ENCODE results near the gene EHBP1L1.
A peak's percentile ranks its signal among the peaks of the same experiment; 100 is the strongest.

Gene EHBP1L1

DNA sequence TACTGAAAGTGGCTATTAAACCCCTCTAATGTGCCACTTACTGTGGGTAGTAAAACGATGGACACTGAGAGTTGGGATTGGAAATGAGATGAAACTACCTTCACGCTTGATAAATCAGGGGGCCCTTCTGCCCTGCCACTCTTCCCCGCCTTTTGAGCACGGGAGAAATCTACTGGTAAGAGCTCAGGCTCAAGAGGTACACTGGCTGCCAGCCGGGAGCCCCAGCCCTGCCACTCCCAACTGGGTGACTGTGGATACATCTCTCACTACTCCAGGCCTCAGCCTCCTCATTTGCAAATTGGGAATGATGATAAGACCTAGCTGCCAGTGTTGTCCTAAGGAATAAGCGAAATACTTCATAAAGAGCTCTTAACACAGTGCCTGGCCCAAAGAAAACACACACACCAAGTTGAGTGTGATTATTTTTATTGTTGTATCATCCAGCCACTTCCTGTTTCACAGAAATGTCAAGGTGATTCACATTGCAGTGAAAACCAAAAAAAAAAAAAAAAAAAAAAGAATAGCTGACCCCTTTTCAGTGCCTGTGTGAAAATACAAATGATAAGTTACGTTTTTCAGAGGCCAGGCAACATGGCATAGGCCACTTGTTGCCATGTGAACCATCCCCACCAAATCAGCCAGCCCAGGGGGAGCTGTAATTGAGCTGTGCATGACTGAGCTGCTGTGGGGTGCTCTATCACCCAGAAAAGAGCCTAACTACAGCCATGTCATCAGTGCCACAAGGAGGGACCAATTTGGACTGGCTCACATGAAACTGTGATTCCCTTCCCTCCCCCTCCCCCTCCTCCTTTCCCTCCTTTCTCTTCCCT lies 10.0 kb upstream of the EHBP1L1 start:
- Mint-ChIP-seq H3K9me3 (no peaks in the 10 kb centered on the region), H3K4me3 (peak overlapping the region; percentile 73), H3K27ac (peak overlapping the region; percentile 92), H3K36me3 (no peaks in the 10 kb centered on the region), H3K4me1 (peaks cover 58% of the 10 kb centered on the region), H3K27me3 (no peaks in the 10 kb centered on the region)

DNA sequence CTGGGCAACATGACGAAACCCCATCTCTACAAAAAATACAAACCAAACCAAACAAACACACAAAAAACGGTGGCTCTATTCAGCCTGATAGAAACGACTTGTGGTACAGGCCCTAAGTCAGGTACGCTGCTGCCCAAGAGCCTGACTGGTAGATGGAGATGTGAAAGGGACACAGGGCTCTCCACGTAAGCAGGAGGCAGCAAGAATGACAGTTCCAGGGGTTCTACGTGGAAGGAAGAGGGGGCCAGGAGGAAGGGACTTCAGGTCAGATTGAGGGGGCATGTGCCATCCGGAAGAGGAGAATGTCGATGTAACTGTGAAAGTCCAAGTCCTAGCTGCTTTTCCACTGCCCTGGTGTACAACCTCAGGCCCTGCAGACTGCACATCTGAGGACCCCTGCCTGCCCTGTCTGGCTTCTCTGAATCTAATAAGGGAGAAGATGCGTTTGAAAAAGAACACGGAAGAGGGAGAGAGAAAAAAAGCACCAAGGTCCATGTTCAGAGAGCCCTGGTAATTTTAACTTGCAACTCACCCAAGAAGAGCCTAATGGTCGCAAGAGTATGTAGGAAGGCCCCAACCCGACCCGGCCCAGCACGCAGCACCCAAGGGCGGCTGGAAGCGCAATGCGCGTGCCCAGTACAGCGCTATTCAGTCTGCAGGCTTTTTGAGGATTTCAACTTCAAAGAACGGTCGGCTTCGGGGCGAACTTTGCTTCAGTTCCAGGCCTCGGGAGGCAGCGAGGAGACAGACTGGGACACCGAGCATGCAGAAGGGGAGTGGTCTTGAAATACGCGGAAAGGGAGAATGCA lies 6.5 kb upstream of the EHBP1L1 start:
- H3K4me1 Mint-ChIP-seq: peaks cover 58% of the 10 kb centered on the region
- H3K4me3 Mint-ChIP-seq: peak overlapping the region; percentile 99
- H3K27ac Mint-ChIP-seq: peak overlapping the region; percentile 99
- peaks cover 5% of the 10 kb centered on the region for H3K36me3 Mint-ChIP-seq
- no peaks in the 10 kb centered on the region for H3K9me3 Mint-ChIP-seq
- H3K27me3 Mint-ChIP-seq: no peaks in the 10 kb centered on the region

- peaks cover 5% of the 10 kb centered on the region for H3K36me3 Mint-ChIP-seq
- H3K9me3 Mint-ChIP-seq: no peaks in the 10 kb centered on the region
- peak within 1 kb of the TSS; percentile 99 for H3K27ac Mint-ChIP-seq
- no peaks in the 10 kb centered on the region for H3K27me3 Mint-ChIP-seq
- peaks cover 59% of the 10 kb centered on the region for H3K4me1 Mint-ChIP-seq
- H3K4me3 Mint-ChIP-seq: peak within 1 kb of the TSS; percentile 99
These were observed 5.6 kb upstream of the EHBP1L1 start, which contains the start of gene ZNRD2 for GRCh38 chr11:65569973-65570918. ZNRD2 (plus strand) TSS chr11:65570477; CDS start chr11:65570492, 15 bp downstream.

- peaks cover 5% of the 10 kb centered on the region for H3K36me3 Mint-ChIP-seq
- H3K27ac Mint-ChIP-seq: peak overlapping the region; percentile 93
- H3K4me1 Mint-ChIP-seq: peaks cover 52% of the 10 kb centered on the region
- H3K4me3 Mint-ChIP-seq: peak overlapping the region; percentile 99
- no peaks in the 10 kb centered on the region for H3K27me3 Mint-ChIP-seq
- H3K9me3 Mint-ChIP-seq: no peaks in the 10 kb centered on the region
These were observed 4.4 kb upstream of the EHBP1L1 start for GRCh38 chr11:65571420-65571819.

DNA sequence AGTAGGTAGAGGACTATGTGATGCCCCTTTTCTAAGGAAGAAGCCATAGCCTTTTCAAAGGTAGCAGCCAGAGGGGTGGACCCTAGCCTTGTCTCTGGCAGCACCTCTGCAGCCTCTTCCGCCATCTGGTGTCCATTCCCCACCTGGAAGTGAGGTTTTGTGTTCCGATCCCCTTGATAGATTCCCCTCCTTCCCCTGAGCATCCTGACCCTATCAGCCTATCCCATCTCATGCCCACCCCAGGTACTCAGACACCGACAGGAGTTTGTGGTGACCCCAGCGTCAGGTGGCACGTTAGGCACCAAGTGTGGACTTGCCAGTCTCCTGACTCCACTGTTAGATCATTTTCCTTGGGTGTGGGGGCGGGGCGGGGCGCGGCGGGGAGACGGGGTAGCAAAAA lies 3.9 kb upstream of the EHBP1L1 start:
- peaks cover 5% of the 10 kb centered on the region for H3K36me3 Mint-ChIP-seq
- H3K4me3 Mint-ChIP-seq: peak overlapping the region; percentile 99
- no peaks in the 10 kb centered on the region for H3K9me3 Mint-ChIP-seq
- H3K4me1 Mint-ChIP-seq: peaks cover 51% of the 10 kb centered on the region
- no peaks in the 10 kb centered on the region for H3K27me3 Mint-ChIP-seq
- peak overlapping the region; percentile 93 for H3K27ac Mint-ChIP-seq

DNA sequence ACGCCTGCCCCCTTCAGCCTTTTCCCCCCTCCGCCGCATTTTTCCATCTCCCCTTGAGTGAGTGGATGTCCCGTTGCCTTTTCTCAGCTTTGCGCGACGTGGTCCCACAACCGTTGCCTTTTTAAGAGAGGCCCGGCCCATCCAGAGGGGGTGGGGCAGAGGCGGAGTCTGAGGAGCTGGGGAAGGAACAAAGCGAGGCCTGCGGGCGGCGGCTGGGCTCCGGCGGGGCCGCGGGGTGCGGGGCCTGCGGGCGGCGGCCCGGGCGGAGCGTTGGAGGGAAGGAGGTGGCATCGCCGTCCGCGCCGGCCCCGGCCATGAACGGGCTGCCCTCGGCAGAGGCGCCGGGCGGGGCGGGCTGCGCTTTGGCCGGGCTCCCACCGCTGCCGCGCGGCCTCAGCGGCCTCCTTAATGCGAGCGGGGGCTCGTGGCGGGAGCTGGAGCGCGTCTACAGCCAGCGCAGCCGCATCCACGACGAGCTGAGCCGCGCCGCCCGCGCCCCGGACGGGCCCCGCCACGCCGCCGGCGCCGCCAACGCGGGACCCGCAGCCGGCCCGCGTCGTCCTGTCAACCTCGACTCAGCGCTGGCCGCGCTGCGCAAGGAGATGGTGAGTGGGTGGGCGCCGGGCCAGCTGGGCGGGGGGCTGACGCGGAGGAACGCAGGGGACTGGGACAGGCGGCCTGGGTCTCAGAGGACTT lies 3.3 kb upstream of the EHBP1L1 start, which contains the start of gene FAM89B:
Gene FAM89B, plus strand, starts transcription at position 183 of the 696 bp plus-strand sequence. Its CDS starts 132 bp downstream, at position 315.
- Mint-ChIP-seq H3K27ac (peak within 1 kb of the TSS; percentile 93), H3K36me3 (peaks cover 5% of the 10 kb centered on the region), H3K9me3 (no peaks in the 10 kb centered on the region), H3K4me3 (peak within 1 kb of the TSS; percentile 99), H3K4me1 (peaks cover 49% of the 10 kb centered on the region), H3K27me3 (no peaks in the 10 kb centered on the region)

DNA sequence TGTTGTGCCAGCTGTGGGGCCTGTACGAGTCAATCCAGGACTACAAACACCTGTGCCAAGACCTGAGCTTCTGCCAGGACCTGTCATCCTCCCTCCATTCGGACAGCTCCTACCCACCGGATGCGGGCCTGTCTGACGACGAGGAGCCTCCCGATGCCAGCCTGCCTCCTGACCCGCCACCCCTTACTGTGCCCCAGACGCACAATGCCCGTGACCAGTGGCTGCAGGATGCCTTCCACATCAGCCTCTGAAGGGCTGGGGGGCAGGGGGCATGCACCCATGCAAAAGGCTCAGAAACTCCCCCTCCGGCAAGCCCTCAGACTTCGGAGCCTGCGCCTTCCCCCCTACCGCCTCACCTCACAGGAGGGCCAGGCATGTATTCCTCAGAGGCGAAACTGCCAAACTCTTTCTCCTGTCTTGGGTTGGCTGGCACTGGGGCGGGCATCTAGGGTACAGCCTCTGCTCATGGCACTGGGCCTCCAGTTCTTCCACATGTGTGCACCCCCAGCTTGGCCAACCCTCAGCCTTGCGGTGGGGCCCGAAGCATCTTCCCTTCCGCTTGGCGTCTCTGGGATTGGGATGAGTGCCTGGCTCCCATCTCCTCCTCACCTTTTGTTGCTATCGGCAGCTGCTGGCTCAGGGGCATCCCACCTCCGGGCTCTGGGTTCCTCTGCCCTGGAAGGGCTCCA lies 2.3 kb upstream of the EHBP1L1 start:
- peaks cover 5% of the 10 kb centered on the region for H3K36me3 Mint-ChIP-seq
- H3K27me3 Mint-ChIP-seq: no peaks in the 10 kb centered on the region
- peaks cover 51% of the 10 kb centered on the region for H3K4me1 Mint-ChIP-seq
- H3K4me3 Mint-ChIP-seq: peak overlapping the region; percentile 85
- H3K9me3 Mint-ChIP-seq: no peaks in the 10 kb centered on the region
- peak overlapping the region; percentile 86 for H3K27ac Mint-ChIP-seq

DNA sequence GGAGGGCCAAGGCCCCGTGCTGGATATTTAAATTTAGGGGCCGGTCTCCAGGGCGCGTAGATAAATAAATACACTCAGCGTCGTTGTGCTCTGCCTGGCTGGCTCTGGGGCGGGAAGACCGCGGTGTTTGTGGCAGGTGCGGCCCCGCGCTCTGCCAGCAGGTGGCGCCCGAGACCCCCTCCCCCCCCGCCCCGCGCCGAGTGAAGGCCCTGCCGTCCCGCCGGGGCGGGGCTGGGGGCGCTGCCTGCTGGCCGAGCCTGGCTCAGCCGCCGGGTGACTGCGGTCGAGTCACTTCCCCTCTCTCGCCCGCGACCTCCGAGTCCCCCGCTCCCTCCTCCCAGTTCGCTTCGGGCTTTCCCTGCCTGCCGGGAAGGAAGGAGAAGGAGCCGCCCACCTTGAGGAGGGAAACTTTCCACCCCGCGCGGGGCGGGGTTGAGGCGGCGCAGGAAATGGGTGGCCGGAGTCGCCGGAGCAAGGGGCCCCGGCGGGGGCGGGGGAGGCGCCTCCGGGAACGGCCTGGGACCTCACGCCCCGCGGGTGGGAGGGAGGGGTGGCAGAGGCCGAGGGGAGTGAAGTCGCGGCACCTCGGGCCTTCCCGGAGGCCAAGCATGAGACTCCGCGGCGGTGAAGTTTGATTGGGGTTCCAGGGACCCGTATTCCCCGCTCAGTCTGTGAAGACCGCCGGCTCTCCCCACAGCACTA lies 1.6 kb upstream of the EHBP1L1 start:
- Mint-ChIP-seq H3K27ac (peak overlapping the region; percentile 86), H3K4me3 (peak overlapping the region; percentile 90), H3K4me1 (peaks cover 49% of the 10 kb centered on the region), H3K9me3 (no peaks in the 10 kb centered on the region), H3K36me3 (peaks cover 5% of the 10 kb centered on the region), H3K27me3 (no peaks in the 10 kb centered on the region)

GRCh38 chr11:65574811-65575567 lies 864 bp upstream of the EHBP1L1 start:
- Mint-ChIP-seq H3K27me3 (no peaks in the 10 kb centered on the region), H3K36me3 (peaks cover 5% of the 10 kb centered on the region), H3K4me1 (peaks cover 49% of the 10 kb centered on the region), H3K27ac (peak overlapping the region; percentile 71), H3K4me3 (peak overlapping the region; percentile 90), H3K9me3 (no peaks in the 10 kb centered on the region)

DNA sequence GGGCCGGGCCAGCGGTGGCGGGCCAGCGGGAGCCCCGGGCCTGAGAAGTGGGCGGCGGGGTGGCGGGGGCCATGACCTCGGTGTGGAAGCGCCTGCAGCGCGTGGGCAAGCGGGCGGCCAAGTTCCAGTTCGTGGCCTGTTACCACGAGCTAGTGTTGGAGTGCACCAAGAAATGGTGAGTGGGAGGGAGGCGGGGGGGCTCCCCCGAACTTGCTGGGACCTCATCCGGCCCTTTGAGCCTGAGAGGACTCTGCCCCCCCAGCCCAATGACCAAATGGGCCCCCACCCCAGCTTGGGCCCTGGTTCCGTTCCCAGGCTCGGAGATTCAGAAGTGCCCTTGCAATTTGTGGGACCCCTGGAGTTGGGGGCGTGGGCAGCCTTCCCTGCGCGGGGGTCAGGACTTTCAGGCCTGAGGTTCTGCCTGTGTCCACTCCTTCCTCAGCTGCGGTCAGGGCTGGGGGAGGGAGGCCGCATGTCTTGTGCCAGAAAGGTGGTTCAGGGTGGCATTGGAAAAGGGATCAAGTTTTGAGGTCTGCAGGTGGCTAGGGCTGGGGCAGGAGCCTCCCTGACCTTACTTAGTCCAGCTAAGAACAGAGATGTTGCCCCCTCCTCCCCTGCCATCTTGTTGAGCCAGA lies 496 bp downstream of the EHBP1L1 start:
- Mint-ChIP-seq H3K36me3 (peaks cover 3% of the 10 kb centered on the region), H3K9me3 (no peaks in the 10 kb centered on the region), H3K4me1 (peaks cover 46% of the 10 kb centered on the region), H3K27me3 (no peaks in the 10 kb centered on the region), H3K27ac (peak overlapping the region; percentile 62), H3K4me3 (peak overlapping the region; percentile 80)

DNA sequence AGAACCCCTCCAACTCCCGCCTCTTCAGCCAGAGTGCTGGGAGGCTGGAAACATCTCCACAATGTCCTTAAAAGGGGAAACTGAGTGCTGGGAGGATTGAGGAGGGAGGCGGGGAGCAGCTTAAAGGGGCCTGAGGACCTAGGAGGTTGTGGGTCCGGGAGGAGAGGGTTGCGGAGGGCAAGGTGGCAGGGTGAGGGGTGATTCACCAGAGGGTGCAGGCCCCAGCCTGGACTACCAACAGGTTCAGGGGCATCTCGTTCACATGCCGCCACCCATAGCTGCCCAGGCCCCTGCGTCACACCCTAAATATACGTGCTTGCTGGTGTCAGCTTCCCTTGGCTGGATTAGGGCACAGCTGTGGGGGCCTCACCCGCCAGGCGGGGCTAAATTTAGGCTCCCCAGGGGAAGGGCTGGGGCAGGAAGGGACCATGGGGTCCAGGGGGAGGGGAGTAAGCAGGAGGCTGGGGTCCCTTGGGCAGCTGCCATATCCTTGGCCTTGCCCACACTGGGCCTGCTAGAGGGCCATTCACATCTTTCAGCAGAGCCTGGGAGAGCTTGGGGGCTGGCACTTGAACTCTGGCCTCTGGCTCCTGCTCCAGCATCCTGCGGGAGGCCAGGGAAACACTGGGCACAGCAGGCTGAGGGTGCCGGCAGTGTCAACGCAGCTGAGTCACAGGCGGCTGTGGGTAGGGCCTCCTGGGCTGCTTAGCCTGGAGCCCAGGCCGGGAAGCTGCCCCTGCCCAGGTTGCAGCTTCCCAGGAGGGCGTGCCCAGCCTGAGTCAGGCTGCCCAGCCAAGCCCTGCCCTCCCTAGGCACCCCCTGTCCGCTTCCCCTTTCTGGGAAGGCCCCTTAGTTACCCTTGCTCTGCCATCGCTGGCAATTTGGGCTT lies 1.3 kb downstream of the EHBP1L1 start:
- Mint-ChIP-seq H3K9me3 (no peaks in the 10 kb centered on the region), H3K4me3 (peak overlapping the region; percentile 80), H3K27me3 (no peaks in the 10 kb centered on the region), H3K36me3 (no peaks in the 10 kb centered on the region), H3K4me1 (peaks cover 38% of the 10 kb centered on the region), H3K27ac (peak overlapping the region; percentile 62)

- Mint-ChIP-seq H3K36me3 (no peaks in the 10 kb centered on the region), H3K27ac (peak overlapping the region; percentile 66), H3K27me3 (no peaks in the 10 kb centered on the region), H3K9me3 (no peaks in the 10 kb centered on the region), H3K4me1 (peaks cover 35% of the 10 kb centered on the region), H3K4me3 (peak overlapping the region; percentile 36)
These were observed 1.9 kb downstream of the EHBP1L1 start for GRCh38 chr11:65577756-65578109.

Measured in activated naive CD4-positive, alpha-beta T cell treated with anti-CD3 and anti-CD28 coated beads, Interleukin-2, amount 50 U/mL, for 24 hours (primary cell).